ENCODE measurements around the gene KIF26A.

KIF26A gene

DNA sequence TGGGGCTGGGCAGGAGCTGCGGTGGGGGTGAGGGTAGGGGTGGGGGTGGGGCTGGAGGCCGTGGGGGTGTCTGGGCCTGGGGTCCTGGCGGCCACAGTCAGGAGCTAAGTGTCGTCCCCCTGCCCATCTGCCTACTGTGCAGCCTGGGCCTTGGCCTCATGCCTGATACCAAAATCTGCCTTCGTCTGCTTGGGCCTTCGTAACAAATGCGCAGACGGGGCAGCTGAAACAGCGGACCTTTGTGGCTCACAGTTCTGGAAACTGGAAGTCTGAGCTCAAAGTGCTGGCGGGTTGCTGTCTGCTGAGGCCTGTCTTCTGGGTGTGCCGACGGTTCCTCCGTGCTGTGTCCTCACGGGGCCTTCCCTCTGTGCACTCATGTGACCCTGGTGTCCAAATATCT, 61.7 kb downstream of the KIF26A start:
- Histone ChIP-seq H3K4me1 (ENCODE audit: control insufficient read depth in 2 of 2, insufficient read depth in 2 of 2, low read length in 2 of 2) (peaks cover 0 to 3% of the 10 kb centered on the region in 2 donors), H3K9ac (ENCODE audit: low read depth in 1 of 2, low read length in 2 of 2) (no peak overlapping the region), H3K27ac (ENCODE audit: low read depth in 2 of 2, low read length in 2 of 2) (no peak overlapping the region), H3K9me3 (ENCODE audit: control insufficient read depth in 2 of 2, low read length in 2 of 2) (no peaks in the 10 kb centered on the region), H3K27me3 (ENCODE audit: control insufficient read depth in 2 of 2, insufficient read depth in 2 of 2, low read length in 2 of 2) (no peaks in the 10 kb centered on the region), H3K36me3 (ENCODE audit: control insufficient read depth in 2 of 2, insufficient read depth in 2 of 2, low read length in 2 of 2) (no peaks in the 10 kb centered on the region), H3K4me3 (ENCODE audit: low read length in 2 of 2) (no peak overlapping the region)

DNA sequence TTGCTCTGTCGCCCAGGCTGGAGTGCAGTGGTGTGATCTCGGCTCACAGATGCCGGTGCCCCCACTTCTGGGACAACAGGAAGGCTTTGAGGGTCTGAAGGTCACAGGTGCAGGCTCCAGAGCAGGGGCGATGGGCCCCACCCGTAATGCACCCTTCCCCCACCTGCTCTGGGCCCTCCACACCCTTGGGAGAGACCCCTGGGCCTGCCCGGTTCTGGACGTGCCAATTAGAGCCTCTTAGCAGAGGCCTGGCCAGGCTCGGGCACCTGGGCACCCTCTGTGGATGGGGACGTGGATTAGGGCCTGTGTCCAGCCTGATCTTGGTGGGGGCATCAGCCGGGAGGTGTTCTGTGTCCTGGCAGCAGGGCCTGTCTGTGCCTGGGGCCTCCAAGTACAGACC, 62.2 kb downstream of the KIF26A start:
- Histone ChIP-seq H3K36me3 (ENCODE audit: control insufficient read depth in 2 of 2, insufficient read depth in 2 of 2, low read length in 2 of 2) (no peaks in the 10 kb centered on the region), H3K4me3 (ENCODE audit: low read length in 2 of 2) (no peak overlapping the region), H3K27ac (ENCODE audit: low read depth in 2 of 2, low read length in 2 of 2) (no peak overlapping the region), H3K9me3 (ENCODE audit: control insufficient read depth in 2 of 2, low read length in 2 of 2) (no peaks in the 10 kb centered on the region), H3K4me1 (ENCODE audit: control insufficient read depth in 2 of 2, insufficient read depth in 2 of 2, low read length in 2 of 2) (peaks cover 0 to 3% of the 10 kb centered on the region in 2 donors), H3K9ac (ENCODE audit: low read depth in 1 of 2, low read length in 2 of 2) (no peak overlapping the region), H3K27me3 (ENCODE audit: control insufficient read depth in 2 of 2, insufficient read depth in 2 of 2, low read length in 2 of 2) (no peaks in the 10 kb centered on the region)

DNA sequence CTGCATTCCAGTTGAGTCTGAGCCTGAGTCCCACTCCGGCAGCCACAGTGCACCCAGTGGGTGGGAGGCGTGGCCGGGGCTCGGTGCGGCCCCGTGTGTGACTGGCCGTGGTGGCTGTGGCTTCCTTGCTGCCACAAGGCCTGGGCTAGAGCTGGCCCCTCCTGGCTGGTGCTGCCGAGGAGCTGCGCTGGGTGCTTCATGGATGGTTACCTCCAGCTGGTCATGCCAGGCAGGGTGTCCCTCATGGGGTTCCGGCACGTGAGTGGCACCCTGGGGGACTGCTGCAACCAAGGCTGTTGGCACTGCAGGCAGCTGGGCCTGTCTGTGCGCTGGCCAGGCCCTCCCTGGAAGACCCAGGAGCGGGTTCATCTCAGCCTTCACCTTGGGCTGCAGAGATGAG, 62.7 kb downstream of the KIF26A start:
- H3K4me3 ChIP-seq (ENCODE audit: low read length in 2 of 2), result no peak overlapping the region

DNA sequence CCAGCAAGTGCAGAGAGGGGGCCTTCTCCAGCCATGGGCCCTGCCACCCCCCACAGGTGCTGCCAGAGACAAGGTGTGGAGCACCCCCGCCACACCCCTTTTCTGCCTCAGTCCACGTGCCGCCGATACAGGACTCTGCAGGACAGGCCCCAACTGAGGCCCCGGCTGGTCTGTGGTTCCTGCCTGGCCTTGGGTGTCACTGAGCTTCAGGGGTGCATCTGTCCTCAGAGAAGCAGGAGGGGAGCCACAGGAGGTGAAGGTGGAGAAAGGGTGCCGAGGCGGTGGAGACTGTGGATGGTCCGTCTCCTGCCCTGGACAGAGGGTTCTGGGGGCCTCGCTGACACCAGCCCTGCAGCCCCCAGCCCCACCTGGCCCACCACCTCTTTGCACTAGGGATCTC, 63.1 kb downstream of the KIF26A start:
- Histone ChIP-seq H3K4me3 (ENCODE audit: low read length in 2 of 2) (no peak overlapping the region), H3K36me3 (ENCODE audit: control insufficient read depth in 2 of 2, insufficient read depth in 2 of 2, low read length in 2 of 2) (no peaks in the 10 kb centered on the region), H3K27ac (ENCODE audit: low read depth in 2 of 2, low read length in 2 of 2) (no peak overlapping the region), H3K9me3 (ENCODE audit: control insufficient read depth in 2 of 2, low read length in 2 of 2) (no peaks in the 10 kb centered on the region), H3K9ac (ENCODE audit: low read depth in 1 of 2, low read length in 2 of 2) (no peak overlapping the region), H3K27me3 (ENCODE audit: control insufficient read depth in 2 of 2, insufficient read depth in 2 of 2, low read length in 2 of 2) (no peaks in the 10 kb centered on the region), H3K4me1 (ENCODE audit: control insufficient read depth in 2 of 2, insufficient read depth in 2 of 2, low read length in 2 of 2) (peaks cover 2 to 4% of the 10 kb centered on the region in 2 donors)

More for the DNA sequence above, 62.7 kb downstream of the KIF26A start:
- peaks cover 0 to 3% of the 10 kb centered on the region in 2 donors for H3K4me1 ChIP-seq (ENCODE audit: control insufficient read depth in 2 of 2, insufficient read depth in 2 of 2, low read length in 2 of 2)
- no peaks in the 10 kb centered on the region for H3K9me3 ChIP-seq (ENCODE audit: control insufficient read depth in 2 of 2, low read length in 2 of 2)
- no peak overlapping the region for H3K27ac ChIP-seq (ENCODE audit: low read depth in 2 of 2, low read length in 2 of 2)
- no peak overlapping the region for H3K9ac ChIP-seq (ENCODE audit: low read depth in 1 of 2, low read length in 2 of 2)
- H3K27me3 ChIP-seq (ENCODE audit: control insufficient read depth in 2 of 2, insufficient read depth in 2 of 2, low read length in 2 of 2), result no peaks in the 10 kb centered on the region
- no peaks in the 10 kb centered on the region for H3K36me3 ChIP-seq (ENCODE audit: control insufficient read depth in 2 of 2, insufficient read depth in 2 of 2, low read length in 2 of 2)

DNA sequence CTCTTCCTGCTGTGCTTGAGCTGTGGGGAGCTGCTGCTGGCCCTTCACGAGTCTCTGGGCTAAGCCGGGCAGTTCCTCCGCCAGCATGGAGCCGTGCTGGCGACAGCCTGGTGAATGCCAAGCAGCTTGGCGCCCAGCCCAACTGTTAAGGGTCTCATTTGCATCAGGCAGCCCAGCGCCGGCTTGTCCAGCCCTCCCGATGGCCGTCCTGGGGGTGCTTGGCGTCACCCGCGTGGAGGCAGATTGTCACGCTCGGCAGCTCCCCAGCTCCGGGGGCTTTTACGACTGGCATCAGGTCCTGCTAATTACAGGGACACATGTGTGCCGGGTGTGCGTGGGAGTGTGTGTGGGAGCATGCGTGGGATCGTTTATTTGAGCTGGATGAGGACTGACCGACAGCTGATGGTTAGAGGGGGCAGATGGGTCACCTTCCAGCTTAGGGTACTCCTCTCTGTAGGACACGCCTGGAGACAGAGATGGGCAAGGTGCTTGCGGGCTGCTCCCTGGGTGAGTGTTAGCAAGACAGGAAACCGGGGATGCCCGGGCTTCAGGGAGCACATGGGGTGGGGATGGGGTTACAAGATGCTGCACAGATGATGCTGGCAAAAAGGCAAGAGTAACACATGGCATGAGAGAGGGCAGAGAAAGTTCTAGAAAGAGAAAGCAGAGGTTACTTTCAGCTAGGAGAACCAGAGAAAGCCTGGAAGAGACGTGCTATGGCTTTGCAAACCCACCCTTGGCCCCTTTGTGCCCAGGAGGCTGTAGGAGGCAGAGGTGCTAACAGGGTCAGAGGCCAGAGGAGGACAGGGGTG, 64.1 kb downstream of the KIF26A start:
- Histone ChIP-seq H3K4me3 (ENCODE audit: low read length in 2 of 2) (no peak overlapping the region), H3K27ac (ENCODE audit: low read depth in 2 of 2, low read length in 2 of 2) (no peak overlapping the region), H3K27me3 (ENCODE audit: control insufficient read depth in 2 of 2, insufficient read depth in 2 of 2, low read length in 2 of 2) (no peaks in the 10 kb centered on the region), H3K36me3 (ENCODE audit: control insufficient read depth in 2 of 2, insufficient read depth in 2 of 2, low read length in 2 of 2) (no peaks in the 10 kb centered on the region), H3K9ac (ENCODE audit: low read depth in 1 of 2, low read length in 2 of 2) (no peak overlapping the region), H3K9me3 (ENCODE audit: control insufficient read depth in 2 of 2, low read length in 2 of 2) (no peaks in the 10 kb centered on the region), H3K4me1 (ENCODE audit: control insufficient read depth in 2 of 2, insufficient read depth in 2 of 2, low read length in 2 of 2) (peaks cover 6% of the 10 kb centered on the region in 2 donors)

DNA sequence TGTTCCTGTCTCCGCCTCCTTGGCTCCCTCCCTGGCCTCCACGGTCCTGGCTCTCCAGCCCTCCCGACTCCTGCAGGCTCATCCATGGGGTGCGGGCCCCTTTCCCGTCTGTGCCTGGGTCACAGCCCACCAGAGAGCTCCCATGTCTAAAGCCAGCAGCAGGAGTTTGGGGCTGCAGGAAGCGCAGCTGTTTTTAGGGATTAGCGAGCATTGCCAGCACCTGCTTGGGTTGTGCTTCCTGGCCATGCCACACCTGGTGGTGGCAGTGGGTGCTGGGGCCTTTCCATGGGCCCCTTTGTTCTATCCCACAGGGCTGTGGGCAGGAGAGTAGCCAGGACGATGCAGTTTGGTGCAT, 64.7 kb downstream of the KIF26A start:
- no peak overlapping the region for H3K4me3 ChIP-seq (ENCODE audit: low read length in 2 of 2)
- H3K9me3 ChIP-seq (ENCODE audit: control insufficient read depth in 2 of 2, low read length in 2 of 2), result no peaks in the 10 kb centered on the region
- H3K9ac ChIP-seq (ENCODE audit: low read depth in 1 of 2, low read length in 2 of 2), result no peak overlapping the region
- peaks cover 6% of the 10 kb centered on the region in 2 donors for H3K4me1 ChIP-seq (ENCODE audit: control insufficient read depth in 2 of 2, insufficient read depth in 2 of 2, low read length in 2 of 2)
- H3K27ac ChIP-seq (ENCODE audit: low read depth in 2 of 2, low read length in 2 of 2), result no peak overlapping the region
- H3K36me3 ChIP-seq (ENCODE audit: control insufficient read depth in 2 of 2, insufficient read depth in 2 of 2, low read length in 2 of 2), result no peaks in the 10 kb centered on the region
- no peaks in the 10 kb centered on the region for H3K27me3 ChIP-seq (ENCODE audit: control insufficient read depth in 2 of 2, insufficient read depth in 2 of 2, low read length in 2 of 2)

DNA sequence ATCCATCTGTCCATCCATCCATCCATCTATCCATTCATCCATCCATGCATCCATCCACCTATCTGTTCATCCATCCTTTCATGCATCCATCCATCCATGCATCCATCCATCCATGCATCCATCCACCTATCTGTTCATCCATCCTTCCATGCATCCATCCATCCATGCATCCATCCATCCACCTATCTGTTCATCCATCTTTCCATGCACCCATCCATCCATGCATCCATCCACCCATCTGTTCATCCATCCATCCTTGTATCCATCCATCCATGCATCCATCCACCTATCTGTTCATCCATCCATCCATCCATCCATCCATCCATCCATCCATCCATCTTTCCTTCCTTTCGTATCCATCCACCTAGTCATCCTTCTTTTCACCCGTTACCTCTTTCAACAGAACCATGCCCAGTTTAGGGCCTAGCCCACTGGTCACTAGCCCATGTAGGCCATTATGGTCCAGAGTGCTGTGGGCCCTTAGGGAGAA, 66.3 kb downstream of the KIF26A start:
- peaks cover 6% of the 10 kb centered on the region in 2 donors for H3K4me1 ChIP-seq (ENCODE audit: control insufficient read depth in 2 of 2, insufficient read depth in 2 of 2, low read length in 2 of 2)
- no peaks in the 10 kb centered on the region for H3K27me3 ChIP-seq (ENCODE audit: control insufficient read depth in 2 of 2, insufficient read depth in 2 of 2, low read length in 2 of 2)
- H3K4me3 ChIP-seq (ENCODE audit: low read length in 2 of 2), result no peak overlapping the region
- no peak overlapping the region for H3K9ac ChIP-seq (ENCODE audit: low read depth in 1 of 2, low read length in 2 of 2)
- H3K36me3 ChIP-seq (ENCODE audit: control insufficient read depth in 2 of 2, insufficient read depth in 2 of 2, low read length in 2 of 2), result no peaks in the 10 kb centered on the region
- H3K27ac ChIP-seq (ENCODE audit: low read depth in 2 of 2, low read length in 2 of 2), result no peak overlapping the region
- no peaks in the 10 kb centered on the region for H3K9me3 ChIP-seq (ENCODE audit: control insufficient read depth in 2 of 2, low read length in 2 of 2)

DNA sequence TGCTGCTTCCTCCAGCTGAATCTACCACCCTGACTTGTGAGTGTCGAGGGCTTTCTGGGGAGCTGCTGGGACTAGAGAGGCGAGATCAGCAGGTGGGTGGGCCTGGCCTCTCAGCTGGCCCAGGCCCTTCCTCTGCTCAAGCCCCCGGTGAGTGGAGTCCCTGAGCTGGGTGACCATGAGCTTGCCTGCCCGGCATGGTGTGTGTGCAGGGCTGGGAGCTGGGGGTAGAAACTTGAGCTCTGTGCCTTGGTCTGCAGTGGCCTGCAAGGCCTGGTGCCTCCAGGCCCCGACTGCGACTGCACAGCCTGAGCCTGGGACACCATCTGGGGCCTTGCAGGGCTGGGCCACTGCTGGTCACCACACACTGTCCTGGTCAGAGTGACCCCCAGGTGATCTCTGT, 67.4 kb downstream of the KIF26A start:
- H3K27me3 ChIP-seq (ENCODE audit: control insufficient read depth in 2 of 2, insufficient read depth in 2 of 2, low read length in 2 of 2), result no peaks in the 10 kb centered on the region
- H3K9ac ChIP-seq (ENCODE audit: low read depth in 1 of 2, low read length in 2 of 2), result no peak overlapping the region
- H3K4me1 ChIP-seq (ENCODE audit: control insufficient read depth in 2 of 2, insufficient read depth in 2 of 2, low read length in 2 of 2), result peaks cover 6% of the 10 kb centered on the region in 2 donors
- H3K9me3 ChIP-seq (ENCODE audit: control insufficient read depth in 2 of 2, low read length in 2 of 2), result no peaks in the 10 kb centered on the region
- H3K36me3 ChIP-seq (ENCODE audit: control insufficient read depth in 2 of 2, insufficient read depth in 2 of 2, low read length in 2 of 2), result no peaks in the 10 kb centered on the region
- no peak overlapping the region for H3K27ac ChIP-seq (ENCODE audit: low read depth in 2 of 2, low read length in 2 of 2)
- H3K4me3 ChIP-seq (ENCODE audit: low read length in 2 of 2), result no peak overlapping the region

DNA sequence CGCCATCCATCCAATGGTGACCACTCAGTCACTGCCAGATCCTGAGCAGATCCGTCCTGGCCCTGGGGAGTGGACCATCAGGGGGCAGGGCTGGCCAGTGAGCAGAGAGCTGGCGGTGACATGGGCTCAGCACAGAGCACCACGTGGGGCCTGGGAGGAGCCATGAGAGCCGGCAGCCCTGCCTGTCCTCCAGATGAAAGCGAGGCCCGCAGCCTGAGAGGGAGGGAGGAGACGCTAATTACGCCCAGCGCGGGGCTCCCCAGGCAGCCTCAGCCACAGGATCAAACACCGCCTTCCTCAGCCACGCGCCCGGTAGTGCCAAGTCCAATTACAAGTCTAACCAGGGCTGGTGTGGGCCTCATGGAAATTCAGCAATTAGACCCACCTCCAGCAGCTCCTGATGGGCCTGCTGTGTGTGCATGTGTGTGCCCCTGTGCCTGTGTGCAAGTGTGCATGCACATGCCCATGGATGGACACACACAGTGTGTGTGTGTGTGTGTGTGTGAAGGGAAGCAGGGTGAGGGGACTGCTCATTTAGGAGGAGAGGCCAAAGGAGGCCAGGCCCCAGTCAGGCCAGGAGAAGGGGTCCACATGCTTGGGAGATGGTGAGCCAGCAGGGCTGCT, 68.0 kb downstream of the KIF26A start:
- Histone ChIP-seq H3K4me1 (ENCODE audit: control insufficient read depth in 2 of 2, insufficient read depth in 2 of 2, low read length in 2 of 2) (peaks cover 6% of the 10 kb centered on the region in 2 donors), H3K9ac (ENCODE audit: low read depth in 1 of 2, low read length in 2 of 2) (no peak overlapping the region), H3K4me3 (ENCODE audit: low read length in 2 of 2) (no peak overlapping the region), H3K27me3 (ENCODE audit: control insufficient read depth in 2 of 2, insufficient read depth in 2 of 2, low read length in 2 of 2) (no peaks in the 10 kb centered on the region), H3K36me3 (ENCODE audit: control insufficient read depth in 2 of 2, insufficient read depth in 2 of 2, low read length in 2 of 2) (no peaks in the 10 kb centered on the region), H3K9me3 (ENCODE audit: control insufficient read depth in 2 of 2, low read length in 2 of 2) (no peaks in the 10 kb centered on the region), H3K27ac (ENCODE audit: low read depth in 2 of 2, low read length in 2 of 2) (no peak overlapping the region)

DNA sequence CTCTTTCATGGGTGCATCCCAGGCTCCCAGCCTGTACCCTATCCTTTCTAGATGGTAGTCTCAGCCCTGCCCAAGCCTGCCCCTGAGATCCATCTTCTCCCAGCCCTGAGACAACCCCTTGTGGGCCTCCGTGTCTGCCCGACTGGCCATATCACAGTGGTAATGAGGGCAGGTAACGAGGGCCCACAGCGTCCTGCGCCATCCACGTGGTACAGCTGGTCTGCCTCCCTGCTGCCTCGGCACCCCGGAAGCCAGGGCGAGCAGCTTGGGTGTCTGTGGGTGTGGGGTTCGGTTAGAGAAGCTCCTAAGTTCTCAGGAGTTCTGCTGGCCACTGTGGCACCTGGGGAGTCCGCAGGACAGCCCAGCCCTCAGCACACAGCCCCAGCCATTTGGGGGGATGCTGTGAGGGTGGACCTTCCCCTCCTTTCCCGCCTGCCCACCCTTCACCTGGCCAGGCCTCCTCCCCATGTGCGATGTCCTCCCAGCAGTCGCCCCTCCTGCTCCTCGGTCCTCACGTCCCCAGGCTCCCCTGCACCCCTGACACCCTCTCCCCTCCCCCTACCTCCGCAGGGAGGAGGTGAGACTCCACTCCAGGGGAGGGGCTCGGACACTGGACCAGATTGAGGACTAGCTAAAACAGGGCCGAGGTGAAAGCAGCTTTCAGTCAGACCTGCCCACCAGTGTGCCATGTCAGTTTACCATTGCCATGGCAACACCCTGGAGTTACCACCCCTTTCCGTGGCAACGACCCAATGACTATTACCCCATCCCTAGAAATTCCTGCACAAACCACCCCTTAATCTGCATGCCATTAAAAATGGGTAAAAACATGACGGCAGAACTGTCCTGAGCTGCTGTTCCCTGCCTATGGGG, 69.0 kb downstream of the KIF26A start:
- H3K9ac ChIP-seq (ENCODE audit: low read depth in 1 of 2, low read length in 2 of 2), result no peak overlapping the region
- H3K4me1 ChIP-seq (ENCODE audit: control insufficient read depth in 2 of 2, insufficient read depth in 2 of 2, low read length in 2 of 2), result peaks cover 2 to 6% of the 10 kb centered on the region in 2 donors
- no peak overlapping the region for H3K4me3 ChIP-seq (ENCODE audit: low read length in 2 of 2)

More for the DNA sequence above, 69.0 kb downstream of the KIF26A start:
- Histone ChIP-seq H3K9me3 (ENCODE audit: control insufficient read depth in 2 of 2, low read length in 2 of 2) (no peaks in the 10 kb centered on the region), H3K27me3 (ENCODE audit: control insufficient read depth in 2 of 2, insufficient read depth in 2 of 2, low read length in 2 of 2) (no peaks in the 10 kb centered on the region), H3K27ac (ENCODE audit: low read depth in 2 of 2, low read length in 2 of 2) (no peak overlapping the region), H3K36me3 (ENCODE audit: control insufficient read depth in 2 of 2, insufficient read depth in 2 of 2, low read length in 2 of 2) (no peaks in the 10 kb centered on the region)
